ENCODE data around the gene CRACR2A.

The CRACR2A gene

GRCh38 chr12:3571323-3571722 is 181.6 kb downstream of the CRACR2A start:
- TF ChIP-seq TEAD4 (IDR thresholded peaks at IDR 0.05) (no peak), TAF1 (IDR thresholded peaks at IDR 0.05; ENCODE audit: low read depth) (no peak), CREB1 (IDR thresholded peaks at IDR 0.05; ENCODE audit: low read depth) (no peak)

DNA sequence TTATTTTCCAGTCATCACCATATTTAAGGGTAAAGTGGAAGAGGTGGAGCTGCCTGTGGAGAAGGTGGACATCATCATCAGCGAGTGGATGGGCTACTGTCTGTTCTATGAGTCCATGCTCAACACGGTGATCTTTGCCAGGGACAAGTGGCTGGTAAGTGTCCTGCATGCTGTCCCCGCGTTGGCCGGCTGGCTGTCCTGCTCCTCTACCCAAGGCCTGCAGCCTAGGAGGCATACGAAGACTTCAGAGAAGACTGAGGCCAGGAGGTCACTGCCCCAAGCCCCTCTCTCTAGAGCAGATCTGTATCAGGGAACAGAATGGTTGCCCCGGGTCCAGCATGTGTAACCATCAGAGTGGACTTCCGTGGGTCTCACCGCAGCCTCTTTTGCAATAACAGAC is 184.2 kb downstream of the CRACR2A start:
- TF ChIP-seq RAD21 (IDR thresholded peaks at IDR 0.05; ENCODE audit: low read depth) (no peak), FOXM1 (IDR thresholded peaks at IDR 0.05; ENCODE audit: borderline replicate concordance, low read depth) (no peak), NFIC (IDR thresholded peaks at IDR 0.05) (no peak), ZBTB7A (IDR thresholded peaks at IDR 0.05; ENCODE audit: low read depth) (no peak), TEAD4 (IDR thresholded peaks at IDR 0.05) (no peak)

GRCh38 chr12:3565985-3566384 is 186.9 kb downstream of the CRACR2A start:
- no peak for TF ChIP-seq NFIC (IDR thresholded peaks at IDR 0.05)
- no peak for TF ChIP-seq YY1 (IDR thresholded peaks at IDR 0.05; ENCODE audit: low read depth)
- no peak for TF ChIP-seq TEAD4 (IDR thresholded peaks at IDR 0.05)
- TF ChIP-seq EP300 (IDR thresholded peaks at IDR 0.05; ENCODE audit: borderline replicate concordance): no peak
- no peak for TF ChIP-seq CREB1 (IDR thresholded peaks at IDR 0.05; ENCODE audit: low read depth)
- TF ChIP-seq CEBPB (IDR thresholded peaks at IDR 0.05): no peak
- no peak for TF ChIP-seq USF1 (IDR thresholded peaks at IDR 0.05)
- TF ChIP-seq TCF12 (IDR thresholded peaks at IDR 0.05; ENCODE audit: low read depth): no peak
- no peak for TF ChIP-seq RAD21 (IDR thresholded peaks at IDR 0.05; ENCODE audit: low read depth)

Measured in Ishikawa (cell line).